CD4-positive, alpha-beta T cell treated with Interleukin-12 subunit alpha and Interleukin-12 subunit beta, for 1 hour (primary cell): ENCODE data around the gene DHRS7B.

Experiments used
- DNase-seq: peaks from one replicate; pipeline ENCODE4 v3.0.0-alpha.2; 2020

DHRS7B gene

GRCh38 chr17:21160401-21160800 lies 33.6 kb downstream of the DHRS7B start:
- DNase-seq = no peak

- DNase-seq = no peak
These were observed 35.0 kb downstream of the DHRS7B start for GRCh38 chr17:21161498-21162393.

GRCh38 chr17:21162394-21162775 lies 35.6 kb downstream of the DHRS7B start:
- no peak for DNase-seq

- no peak for DNase-seq
These were observed 36.3 kb downstream of the DHRS7B start for GRCh38 chr17:21163101-21163500.

GRCh38 chr17:21164216-21164615 lies 37.5 kb downstream of the DHRS7B start:
- DNase-seq = no peak

- DNase-seq = no peak
These were observed 37.9 kb downstream of the DHRS7B start for GRCh38 chr17:21164620-21165019.

GRCh38 chr17:21165922-21166594 lies 39.3 kb downstream of the DHRS7B start:
- no peak for DNase-seq

GRCh38 chr17:21166595-21167210 lies 39.9 kb downstream of the DHRS7B start:
- no peak for DNase-seq

- no peak for DNase-seq
These were observed 40.5 kb downstream of the DHRS7B start for GRCh38 chr17:21167303-21167702.

GRCh38 chr17:21168555-21168865 lies 41.7 kb downstream of the DHRS7B start:
- no peak for DNase-seq

- no peak for DNase-seq
These were observed 42.7 kb downstream of the DHRS7B start for GRCh38 chr17:21169496-21169895.

GRCh38 chr17:21170809-21171208 lies 44.0 kb downstream of the DHRS7B start:
- no peak for DNase-seq

GRCh38 chr17:21171309-21171922 lies 44.7 kb downstream of the DHRS7B start:
- DNase-seq = no peak

GRCh38 chr17:21171970-21172510 lies 45.3 kb downstream of the DHRS7B start:
- DNase-seq = no peak

GRCh38 chr17:21172846-21173245 lies 46.1 kb downstream of the DHRS7B start:
- DNase-seq = no peak

- DNase-seq = no peak
These were observed 46.8 kb downstream of the DHRS7B start for GRCh38 chr17:21173543-21173942.

GRCh38 chr17:21174186-21174585 lies 47.4 kb downstream of the DHRS7B start:
- DNase-seq = no peak

- no peak for DNase-seq
These were observed 47.9 kb downstream of the DHRS7B start for GRCh38 chr17:21174713-21175112.

GRCh38 chr17:21176773-21177395 lies 50.1 kb downstream of the DHRS7B start:
- DNase-seq = no peak

- no peak for DNase-seq
These were observed 50.6 kb downstream of the DHRS7B start for GRCh38 chr17:21177401-21177800.

GRCh38 chr17:21177854-21178600 lies 51.3 kb downstream of the DHRS7B start:
- no peak for DNase-seq

GRCh38 chr17:21183468-21183867 lies 56.7 kb downstream of the DHRS7B start:
- no peak for DNase-seq
